T-helper 22 cell (primary cell): ENCODE results near the gene YJEFN3.

Source experiments
- DNase-seq: peaks from one replicate; pipeline ENCODE4 v3.0.0-alpha.2; 2020; ENCODE audit warnings: low read depth

YJEFN3 gene

GRCh38 chr19:19539698-19540063, 11.0 kb downstream of the YJEFN3 start:
- no peak for DNase-seq

GRCh38 chr19:19540064-19540714, 11.5 kb downstream of the YJEFN3 start:
- DNase-seq: peak; percentile 65

GRCh38 chr19:19540715-19541515, 12.2 kb downstream of the YJEFN3 start:
- peak; percentile 66 for DNase-seq

- no peak for DNase-seq
These were observed 12.9 kb downstream of the YJEFN3 start for GRCh38 chr19:19541616-19542015.

GRCh38 chr19:19542507-19542906, 13.8 kb downstream of the YJEFN3 start:
- no peak for DNase-seq

GRCh38 chr19:19543101-19543500, 14.4 kb downstream of the YJEFN3 start:
- no peak for DNase-seq

GRCh38 chr19:19543640-19544039, 14.9 kb downstream of the YJEFN3 start:
- no peak for DNase-seq

GRCh38 chr19:19544257-19544953, 15.7 kb downstream of the YJEFN3 start:
- no peak for DNase-seq

GRCh38 chr19:19544954-19545591, 16.4 kb downstream of the YJEFN3 start:
- no peak for DNase-seq

GRCh38 chr19:19545707-19546106, 17.0 kb downstream of the YJEFN3 start:
- DNase-seq: no peak

GRCh38 chr19:19546751-19547162, 18.0 kb downstream of the YJEFN3 start:
- no peak for DNase-seq

- DNase-seq: no peak
These were observed 19.1 kb downstream of the YJEFN3 start for GRCh38 chr19:19547674-19548336.

- DNase-seq: no peak
These were observed 20.4 kb downstream of the YJEFN3 start for GRCh38 chr19:19548915-19549759.

- no peak for DNase-seq
These were observed 21.2 kb downstream of the YJEFN3 start for GRCh38 chr19:19549804-19550464.

GRCh38 chr19:19550485-19550929, 21.8 kb downstream of the YJEFN3 start:
- DNase-seq: no peak

- no peak for DNase-seq
These were observed 22.5 kb downstream of the YJEFN3 start for GRCh38 chr19:19550972-19551852.

GRCh38 chr19:19551853-19552192, 23.1 kb downstream of the YJEFN3 start:
- DNase-seq: no peak

GRCh38 chr19:19552798-19553197, 24.1 kb downstream of the YJEFN3 start:
- DNase-seq: no peak

- DNase-seq: no peak
These were observed 25.0 kb downstream of the YJEFN3 start for GRCh38 chr19:19553670-19554069.
